PC-3 (cell line): ENCODE measurements around the gene TIMP4.

Source experiments
- EZH2 ChIP-seq: fragments of 300-600 bp; sonication (generic); IDR thresholded peaks from one replicate; pipeline ENCODE4 v1.6.1; 2017; ENCODE audit warnings: antibody characterized with exemption, mild to moderate bottlenecking, low read length; ENCODE audit not compliant: unreplicated experiment
- EZH2phosphoT487 ChIP-seq: fragments of 300-600 bp; sonication (generic); IDR thresholded peaks from 2 replicates; pipeline ENCODE4 v1.6.1; 2018; ENCODE audit warnings: mild to moderate bottlenecking, antibody characterized with exemption, low read length, borderline replicate concordance
- TF ChIP-seq, protein P1 (sequence below): fragments of 300-600 bp; sonication (generic); conservative IDR thresholded peaks from 2 replicates; pipeline ENCODE4 v1.5.1; 2017; ENCODE audit warnings: antibody characterized with exemption, low read depth, mild to moderate bottlenecking, low read length

DNA sequence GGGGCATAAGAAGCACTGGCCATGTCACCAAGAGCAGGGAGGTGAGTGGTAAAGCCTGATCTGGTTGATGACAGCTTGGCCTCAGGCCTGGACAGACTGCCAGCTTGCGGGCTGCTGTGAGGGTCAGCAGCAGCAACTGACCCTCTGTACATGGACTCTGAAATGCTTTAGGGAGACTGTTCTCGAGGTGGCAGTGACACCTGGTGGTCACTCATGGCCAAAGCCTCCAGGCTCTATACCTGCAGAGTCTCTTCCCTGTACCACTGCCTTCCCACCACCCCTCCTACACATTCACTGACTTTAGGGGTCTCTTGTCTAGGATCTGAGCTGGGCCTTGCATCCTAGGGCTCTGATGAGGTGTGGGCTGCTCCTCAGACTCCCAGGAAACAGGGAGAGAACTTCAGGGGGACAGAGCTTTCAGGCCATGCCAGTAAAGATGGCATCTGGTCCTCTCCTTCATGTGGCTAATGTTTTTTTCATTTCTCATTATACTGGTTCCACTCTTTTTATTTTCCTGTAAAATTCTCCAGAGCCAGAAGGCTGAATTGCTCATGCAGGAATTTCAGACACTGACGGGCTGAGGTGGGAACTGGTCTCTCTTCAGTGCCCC lies 17.2 kb upstream of the TIMP4 start:
- TF ChIP-seq, protein P1, sequence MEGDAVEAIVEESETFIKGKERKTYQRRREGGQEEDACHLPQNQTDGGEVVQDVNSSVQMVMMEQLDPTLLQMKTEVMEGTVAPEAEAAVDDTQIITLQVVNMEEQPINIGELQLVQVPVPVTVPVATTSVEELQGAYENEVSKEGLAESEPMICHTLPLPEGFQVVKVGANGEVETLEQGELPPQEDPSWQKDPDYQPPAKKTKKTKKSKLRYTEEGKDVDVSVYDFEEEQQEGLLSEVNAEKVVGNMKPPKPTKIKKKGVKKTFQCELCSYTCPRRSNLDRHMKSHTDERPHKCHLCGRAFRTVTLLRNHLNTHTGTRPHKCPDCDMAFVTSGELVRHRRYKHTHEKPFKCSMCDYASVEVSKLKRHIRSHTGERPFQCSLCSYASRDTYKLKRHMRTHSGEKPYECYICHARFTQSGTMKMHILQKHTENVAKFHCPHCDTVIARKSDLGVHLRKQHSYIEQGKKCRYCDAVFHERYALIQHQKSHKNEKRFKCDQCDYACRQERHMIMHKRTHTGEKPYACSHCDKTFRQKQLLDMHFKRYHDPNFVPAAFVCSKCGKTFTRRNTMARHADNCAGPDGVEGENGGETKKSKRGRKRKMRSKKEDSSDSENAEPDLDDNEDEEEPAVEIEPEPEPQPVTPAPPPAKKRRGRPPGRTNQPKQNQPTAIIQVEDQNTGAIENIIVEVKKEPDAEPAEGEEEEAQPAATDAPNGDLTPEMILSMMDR, result peak; percentile 90
- no peak for TF ChIP-seq EZH2
- TF ChIP-seq EZH2phosphoT487, result no peak
